ENCODE data around the gene RUNDC1.

The RUNDC1 gene

DNA sequence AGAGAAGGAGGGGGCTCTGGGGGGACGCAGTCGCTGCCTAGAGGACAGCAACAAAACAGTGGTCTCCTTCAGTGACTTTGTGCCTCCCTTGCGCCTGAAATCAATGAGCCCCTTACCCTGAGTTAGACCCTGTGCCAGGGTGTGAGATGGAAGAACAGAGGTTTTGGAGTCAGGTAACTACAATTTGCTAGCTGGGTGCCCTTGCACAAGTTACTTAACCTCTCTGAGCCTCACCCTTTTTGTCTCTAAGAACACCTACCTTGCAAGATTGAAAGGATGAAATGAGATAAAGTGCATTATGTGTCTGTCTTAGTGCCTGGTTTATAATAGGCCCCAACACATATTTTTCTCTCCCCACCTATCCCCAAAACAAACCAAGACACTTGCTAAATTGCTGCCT is 54.5 kb downstream of the RUNDC1 start:
- TF ChIP-seq, protein P1, sequence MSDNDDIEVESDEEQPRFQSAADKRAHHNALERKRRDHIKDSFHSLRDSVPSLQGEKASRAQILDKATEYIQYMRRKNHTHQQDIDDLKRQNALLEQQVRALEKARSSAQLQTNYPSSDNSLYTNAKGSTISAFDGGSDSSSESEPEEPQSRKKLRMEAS (IDR thresholded peaks at IDR 0.05; ENCODE audit: low read depth, low read length): no peak
- TF ChIP-seq MYC (IDR thresholded peaks at IDR 0.05; ENCODE audit: low read depth, low read length) (no peak), POLR2A (IDR thresholded peaks at IDR 0.05; ENCODE audit: extremely low read depth, insufficient read length) (no peak)
- TF ChIP-seq, protein P2, sequence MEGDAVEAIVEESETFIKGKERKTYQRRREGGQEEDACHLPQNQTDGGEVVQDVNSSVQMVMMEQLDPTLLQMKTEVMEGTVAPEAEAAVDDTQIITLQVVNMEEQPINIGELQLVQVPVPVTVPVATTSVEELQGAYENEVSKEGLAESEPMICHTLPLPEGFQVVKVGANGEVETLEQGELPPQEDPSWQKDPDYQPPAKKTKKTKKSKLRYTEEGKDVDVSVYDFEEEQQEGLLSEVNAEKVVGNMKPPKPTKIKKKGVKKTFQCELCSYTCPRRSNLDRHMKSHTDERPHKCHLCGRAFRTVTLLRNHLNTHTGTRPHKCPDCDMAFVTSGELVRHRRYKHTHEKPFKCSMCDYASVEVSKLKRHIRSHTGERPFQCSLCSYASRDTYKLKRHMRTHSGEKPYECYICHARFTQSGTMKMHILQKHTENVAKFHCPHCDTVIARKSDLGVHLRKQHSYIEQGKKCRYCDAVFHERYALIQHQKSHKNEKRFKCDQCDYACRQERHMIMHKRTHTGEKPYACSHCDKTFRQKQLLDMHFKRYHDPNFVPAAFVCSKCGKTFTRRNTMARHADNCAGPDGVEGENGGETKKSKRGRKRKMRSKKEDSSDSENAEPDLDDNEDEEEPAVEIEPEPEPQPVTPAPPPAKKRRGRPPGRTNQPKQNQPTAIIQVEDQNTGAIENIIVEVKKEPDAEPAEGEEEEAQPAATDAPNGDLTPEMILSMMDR (IDR thresholded peaks at IDR 0.05; ENCODE audit: low read depth, low read length): no peak
- DNase-seq (ENCODE audit: low read depth): no peak

DNA sequence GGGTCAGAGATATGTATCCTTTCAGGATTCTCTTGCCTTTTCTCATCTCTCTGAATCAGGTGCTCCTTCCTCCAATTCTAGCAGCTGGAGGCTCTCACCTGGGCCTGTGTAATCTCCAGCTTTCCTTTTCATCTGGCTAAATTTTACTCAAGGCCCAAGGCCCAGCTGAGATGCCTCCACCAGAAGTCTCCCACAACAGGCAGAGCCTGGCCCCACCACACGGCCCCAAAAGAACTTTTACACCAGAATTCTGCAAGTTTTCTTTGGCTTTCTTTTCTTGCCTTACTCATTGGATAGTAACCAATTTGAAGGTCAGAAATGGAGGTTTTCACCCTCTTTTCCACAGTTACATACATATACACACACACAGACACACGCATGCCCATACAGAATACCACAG is 59.3 kb downstream of the RUNDC1 start:
- TF ChIP-seq POLR2A (IDR thresholded peaks at IDR 0.05; ENCODE audit: extremely low read depth, insufficient read length) (no peak), MYC (IDR thresholded peaks at IDR 0.05; ENCODE audit: low read depth, low read length) (no peak)
- H3K4me3 ChIP-seq (ENCODE audit: low read depth, low read length): no peak overlapping the region
- no peak for DNase-seq (ENCODE audit: low read depth)

More for the DNA sequence above, 54.5 kb downstream of the RUNDC1 start:
- no peak overlapping the region for H3K4me3 ChIP-seq (ENCODE audit: low read depth, low read length)

DNA sequence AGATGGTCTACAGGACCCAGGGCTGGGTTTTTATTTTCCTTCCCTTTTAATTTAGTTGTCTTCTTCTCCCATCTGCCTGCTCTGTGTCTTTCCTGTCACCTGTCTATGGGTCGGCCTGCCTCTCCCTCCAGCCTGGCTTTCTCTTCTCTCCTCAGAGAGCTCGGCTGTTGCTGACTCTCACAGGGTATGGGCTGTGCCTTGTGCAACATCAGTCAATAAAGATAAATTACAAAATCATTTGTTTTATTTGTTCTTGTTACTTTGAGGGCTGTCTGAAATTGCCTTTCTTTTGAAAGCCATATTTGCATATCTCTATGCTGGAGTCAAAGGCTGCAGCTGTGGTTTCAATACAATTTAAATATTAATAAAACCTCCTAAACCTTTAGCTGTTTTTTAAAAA is 60.3 kb downstream of the RUNDC1 start:
- TF ChIP-seq MYC (IDR thresholded peaks at IDR 0.05; ENCODE audit: low read depth, low read length) (no peak), POLR2A (IDR thresholded peaks at IDR 0.05; ENCODE audit: extremely low read depth, insufficient read length) (no peak)
- TF ChIP-seq, protein P1 (IDR thresholded peaks at IDR 0.05; ENCODE audit: low read depth, low read length): no peak
- TF ChIP-seq, protein P2 (IDR thresholded peaks at IDR 0.05; ENCODE audit: low read depth, low read length): no peak
- no peak overlapping the region for H3K4me3 ChIP-seq (ENCODE audit: low read depth, low read length)
- no peak for DNase-seq (ENCODE audit: low read depth)

DNA sequence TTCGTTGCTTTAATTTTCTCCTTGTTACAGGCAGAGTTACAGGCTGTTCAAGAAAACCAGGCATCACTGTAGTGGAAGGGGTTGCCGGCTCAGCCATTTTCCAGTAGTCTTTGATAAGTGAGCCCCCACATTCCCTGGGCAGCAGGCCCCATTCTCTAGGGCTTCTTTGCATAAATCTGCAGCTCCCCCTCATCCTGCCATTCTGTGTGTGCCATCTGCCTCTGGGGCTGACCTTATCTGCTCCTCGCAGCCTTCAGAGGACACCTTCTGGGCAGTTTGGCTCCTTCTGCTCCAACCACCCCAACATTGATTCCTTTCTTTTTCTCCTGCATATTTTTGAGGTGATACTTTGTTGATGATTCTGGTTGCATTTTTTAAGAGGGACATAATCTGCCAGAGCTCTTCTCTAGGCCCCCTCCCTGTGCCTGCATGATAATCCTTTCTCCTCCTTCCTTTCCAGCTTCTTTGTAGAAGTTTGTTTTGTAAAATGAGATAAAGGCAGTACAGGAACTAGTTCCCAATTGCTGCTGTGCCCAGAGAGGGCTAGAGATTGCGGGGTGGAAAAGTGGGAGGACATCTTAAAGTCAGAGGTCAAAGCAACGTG is 61.8 kb downstream of the RUNDC1 start:
- TF ChIP-seq, protein P1 (IDR thresholded peaks at IDR 0.05; ENCODE audit: low read depth, low read length): no peak
- TF ChIP-seq, protein P2 (IDR thresholded peaks at IDR 0.05; ENCODE audit: low read depth, low read length): no peak
- TF ChIP-seq MYC (IDR thresholded peaks at IDR 0.05; ENCODE audit: low read depth, low read length) (no peak), POLR2A (IDR thresholded peaks at IDR 0.05; ENCODE audit: extremely low read depth, insufficient read length) (no peak)
- no peak overlapping the region for H3K4me3 ChIP-seq (ENCODE audit: low read depth, low read length)
- DNase-seq (ENCODE audit: low read depth): no peak

Data from NB4 (cell line).